HG02885 (cell line): ENCODE measurements around the gene PARG.
A peak's percentile ranks its signal among the peaks of the same experiment; 100 is the strongest.
"Not testable (repeated sequence)": the region's sequence is repeated elsewhere in the genome, so short reads cannot be mapped to it uniquely, and the experiment has no call there.

Experiments used
- ATAC-seq: cut with Tn5 transposase; IDR thresholded peaks from one replicate; pipeline ENCODE4 v1.9.1; 2021; ENCODE audit warnings: mild to moderate bottlenecking; ENCODE audit not compliant: unreplicated experiment, poor library complexity

PARG gene

GRCh38 chr10:49941447-49942338, at the start of gene PARG, which contains the start of gene TIMM23B:
Gene PARG (minus strand): TSS chr10:49942027. CDS start chr10:49941725, 302 bp downstream.
Gene TIMM23B (plus strand): TSS chr10:49942053. CDS start chr10:49942195, 142 bp downstream.
- peak; percentile 70 for ATAC-seq

GRCh38 chr10:49988376-49988775, 46.5 kb upstream of the PARG start, which contains the start of gene AGAP6:
Gene AGAP6 (plus strand): TSS chr10:49988406. CDS start chr10:49988716, 310 bp downstream.
- ATAC-seq: not testable (repeated sequence)

- not testable (repeated sequence) for ATAC-seq
Observed at GRCh38 chr10:49987207-49987606, 45.4 kb upstream of the PARG start.

GRCh38 chr10:49977756-49978155, 35.9 kb upstream of the PARG start:
- ATAC-seq: not testable (repeated sequence)

GRCh38 chr10:49972094-49972493, 30.3 kb upstream of the PARG start:
- ATAC-seq: not testable (repeated sequence)

GRCh38 chr10:49971466-49971865, 29.6 kb upstream of the PARG start:
- ATAC-seq: not testable (repeated sequence)

GRCh38 chr10:49970331-49970857, 28.6 kb upstream of the PARG start:
- not testable (repeated sequence) for ATAC-seq

- ATAC-seq: not testable (repeated sequence)
Observed at GRCh38 chr10:49953122-49953521, 11.3 kb upstream of the PARG start.

- ATAC-seq: not testable (repeated sequence)
Observed at GRCh38 chr10:49952006-49952405, 10.2 kb upstream of the PARG start.

GRCh38 chr10:49948737-49949136, 6.9 kb upstream of the PARG start:
- not testable (repeated sequence) for ATAC-seq

- peak; percentile 91 for ATAC-seq
Observed at GRCh38 chr10:49948142-49948541, 6.3 kb upstream of the PARG start.

GRCh38 chr10:49943607-49944006, 1.8 kb upstream of the PARG start:
- not testable (repeated sequence) for ATAC-seq

- ATAC-seq: peak; percentile 9
Observed at GRCh38 chr10:49942339-49942705, 495 bp upstream of the PARG start.

- not testable (repeated sequence) for ATAC-seq
Observed at GRCh38 chr10:49931959-49932728, 9.7 kb downstream of the PARG start.

GRCh38 chr10:49931276-49931675, 10.6 kb downstream of the PARG start:
- not testable (repeated sequence) for ATAC-seq

GRCh38 chr10:49923572-49923971, 18.3 kb downstream of the PARG start:
- ATAC-seq: not testable (repeated sequence)

- not testable (repeated sequence) for ATAC-seq
Observed at GRCh38 chr10:49922041-49922440, 19.8 kb downstream of the PARG start.

- not testable (repeated sequence) for ATAC-seq
Observed at GRCh38 chr10:49917927-49918326, 23.9 kb downstream of the PARG start.

GRCh38 chr10:49916451-49916850, 25.4 kb downstream of the PARG start:
- not testable (repeated sequence) for ATAC-seq

- ATAC-seq: not testable (repeated sequence)
Observed at GRCh38 chr10:49910295-49910694, 31.5 kb downstream of the PARG start.
